HTERT RPE-1 (cell line): ENCODE results near the gene SLC16A11.

Source experiments
- in situ Hi-C: fragments of 300-500 bp; cut with MboI; formaldehyde crosslinking; loops from 4 replicates; pipeline ENCODE4 v1.14.3; 2020; ENCODE audit warnings: low sequenced_read_pairs

The SLC16A11 gene

GRCh38 chr17:7026471-7027115 is 17.3 kb downstream of the SLC16A11 start:
- in situ Hi-C loops = no loop called here

GRCh38 chr17:7025245-7025644 is 18.6 kb downstream of the SLC16A11 start:
- in situ Hi-C loops = no loop called here

GRCh38 chr17:7024402-7024785 is 19.5 kb downstream of the SLC16A11 start:
- in situ Hi-C loops = no loop called here

GRCh38 chr17:7023576-7024401 is 20.1 kb downstream of the SLC16A11 start:
- in situ Hi-C loops = no loop called here

GRCh38 chr17:7022781-7023571 is 20.9 kb downstream of the SLC16A11 start, which contains the start of gene BCL6B:
BCL6B (plus strand) TSS chr17:7023050; CDS start chr17:7023672, 622 bp downstream.
- in situ Hi-C loops = no loop called here

GRCh38 chr17:7021993-7022778 is 21.7 kb downstream of the SLC16A11 start:
- in situ Hi-C loops = no loop called here

GRCh38 chr17:7020894-7021664 is 22.8 kb downstream of the SLC16A11 start:
- in situ Hi-C loops = no loop called here

- in situ Hi-C loops = no loop called here
These were observed 23.9 kb downstream of the SLC16A11 start for GRCh38 chr17:7019839-7020519.

GRCh38 chr17:7019367-7019766 is 24.5 kb downstream of the SLC16A11 start:
- in situ Hi-C loops = no loop called here

- in situ Hi-C loops = no loop called here
These were observed 25.4 kb downstream of the SLC16A11 start for GRCh38 chr17:7018331-7018964.

- in situ Hi-C loops = no loop called here
These were observed 26.1 kb downstream of the SLC16A11 start for GRCh38 chr17:7017827-7018200.

- in situ Hi-C loops = no loop called here
These were observed 26.7 kb downstream of the SLC16A11 start for GRCh38 chr17:7016886-7017826.

- in situ Hi-C loops = no loop called here
These were observed 27.5 kb downstream of the SLC16A11 start for GRCh38 chr17:7016418-7016817.

- in situ Hi-C loops = no loop called here
These were observed 28.6 kb downstream of the SLC16A11 start for GRCh38 chr17:7014995-7015958.

GRCh38 chr17:7014261-7014994 is 29.5 kb downstream of the SLC16A11 start:
- in situ Hi-C loops = no loop called here

- in situ Hi-C loops = no loop called here
These were observed 32.0 kb downstream of the SLC16A11 start for GRCh38 chr17:7011942-7012254.
